ENCODE measurements around the gene NPNT. TPM values are rescaled to one million over a fixed set of nuclear protein-coding genes. Genes with fewer than 3 reads are reported as not detected.

The NPNT gene
- polyA plus RNA-seq, 1 donor, result 163 TPM

DNA sequence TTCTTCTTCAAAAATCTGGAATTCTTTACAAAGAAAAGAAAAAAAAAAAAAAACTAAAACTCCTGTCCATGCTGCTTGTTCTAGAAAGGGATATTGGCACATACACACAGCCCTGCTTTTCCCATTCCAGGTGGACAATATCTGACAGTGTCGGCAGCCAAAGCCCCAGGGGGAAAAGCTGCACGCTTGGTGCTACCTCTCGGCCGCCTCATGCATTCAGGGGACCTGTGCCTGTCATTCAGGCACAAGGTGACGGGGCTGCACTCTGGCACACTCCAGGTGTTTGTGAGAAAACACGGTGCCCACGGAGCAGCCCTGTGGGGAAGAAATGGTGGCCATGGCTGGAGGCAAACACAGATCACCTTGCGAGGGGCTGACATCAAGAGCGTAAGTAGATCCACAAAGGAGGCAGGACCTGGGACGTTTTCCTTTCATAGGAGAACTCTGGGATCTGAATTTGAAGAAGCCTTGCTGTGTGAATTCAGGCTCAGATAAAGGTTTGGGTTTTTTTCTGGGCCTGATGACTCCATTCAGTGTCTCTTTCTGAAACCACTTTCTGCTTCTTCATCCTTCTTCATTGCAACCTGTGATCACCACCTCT, 71.9 kb downstream of the NPNT start:
- H3K4me3 ChIP-seq (ENCODE audit: low read length), result no peak overlapping the region
- no peak overlapping the region for H3K27ac ChIP-seq (ENCODE audit: low read length)
- no CpG with 5 or more reads among the region's 10 CpGs for WGBS (ENCODE audit: insufficient coverage, low lambda C conversion rate)
- H3K27me3 ChIP-seq (ENCODE audit: control insufficient read depth, insufficient read depth, low read length), result no peaks in the 10 kb centered on the region
- no peaks in the 10 kb centered on the region for H3K9me3 ChIP-seq (ENCODE audit: control insufficient read depth, low read depth, low read length)
- H3K36me3 ChIP-seq (ENCODE audit: control insufficient read depth, insufficient read depth, low read length), result peaks cover 13% of the 10 kb centered on the region
- H3K4me1 ChIP-seq (ENCODE audit: control insufficient read depth, insufficient read depth, low read length), result peaks cover 6% of the 10 kb centered on the region
- DNase-seq, result no peak

DNA sequence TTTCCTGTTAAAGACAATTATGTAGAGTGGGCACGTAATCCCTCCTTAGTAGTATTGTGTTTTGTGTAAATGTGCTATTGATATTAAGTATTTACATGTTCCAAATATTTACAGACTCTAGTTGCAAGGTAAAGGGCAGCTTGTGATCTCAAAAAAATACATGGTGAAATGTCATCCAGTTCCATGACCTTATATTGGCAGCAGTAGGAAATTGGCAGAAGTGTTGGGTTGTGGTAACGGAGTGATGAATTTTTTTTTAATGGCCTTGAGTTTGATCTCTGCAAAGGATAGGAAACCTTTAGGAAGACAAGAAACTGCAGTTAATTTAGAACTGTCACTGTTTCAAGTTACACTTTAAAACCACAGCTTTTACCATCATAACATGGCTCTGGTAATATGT, 74.3 kb downstream of the NPNT start:
- H3K4me3 ChIP-seq (ENCODE audit: low read length), result no peak overlapping the region
- no peak for DNase-seq
- no peak overlapping the region for H3K27ac ChIP-seq (ENCODE audit: low read length)
- no peaks in the 10 kb centered on the region for H3K4me1 ChIP-seq (ENCODE audit: control insufficient read depth, insufficient read depth, low read length)
- H3K36me3 ChIP-seq (ENCODE audit: control insufficient read depth, insufficient read depth, low read length), result peaks cover 10% of the 10 kb centered on the region
- H3K27me3 ChIP-seq (ENCODE audit: control insufficient read depth, insufficient read depth, low read length), result no peaks in the 10 kb centered on the region
- H3K9me3 ChIP-seq (ENCODE audit: control insufficient read depth, low read depth, low read length), result no peaks in the 10 kb centered on the region
- WGBS (ENCODE audit: insufficient coverage, low lambda C conversion rate), result 67% methylated on average over 1 of the region's 2 CpGs

DNA sequence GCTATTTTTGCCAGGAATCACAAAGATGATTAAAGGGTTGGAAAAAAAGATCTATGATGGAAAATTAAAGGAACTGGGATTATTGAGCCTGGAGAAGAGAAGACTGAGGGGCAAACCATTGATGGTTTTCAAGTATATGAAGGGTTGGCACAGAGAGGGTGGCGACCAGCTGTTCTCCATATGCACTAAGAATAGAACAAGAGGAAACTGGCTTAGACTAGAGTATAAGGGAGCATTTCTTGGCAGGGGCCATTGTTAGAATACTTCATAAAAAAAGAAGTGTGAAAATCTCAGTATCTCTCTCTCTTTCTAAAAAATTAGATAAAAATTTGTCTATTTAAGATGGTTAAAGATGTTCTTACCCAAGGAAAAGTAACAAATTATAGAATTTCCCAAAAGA, 75.1 kb downstream of the NPNT start:
- WGBS (ENCODE audit: insufficient coverage, low lambda C conversion rate), result no CpG with 5 or more reads among the region's 1 CpG
- peaks cover 10% of the 10 kb centered on the region for H3K36me3 ChIP-seq (ENCODE audit: control insufficient read depth, insufficient read depth, low read length)
- H3K4me1 ChIP-seq (ENCODE audit: control insufficient read depth, insufficient read depth, low read length), result no peaks in the 10 kb centered on the region
- H3K4me3 ChIP-seq (ENCODE audit: low read length), result no peak overlapping the region
- no peaks in the 10 kb centered on the region for H3K9me3 ChIP-seq (ENCODE audit: control insufficient read depth, low read depth, low read length)
- H3K27ac ChIP-seq (ENCODE audit: low read length), result no peak overlapping the region
- no peaks in the 10 kb centered on the region for H3K27me3 ChIP-seq (ENCODE audit: control insufficient read depth, insufficient read depth, low read length)
- DNase-seq, result no peak

DNA sequence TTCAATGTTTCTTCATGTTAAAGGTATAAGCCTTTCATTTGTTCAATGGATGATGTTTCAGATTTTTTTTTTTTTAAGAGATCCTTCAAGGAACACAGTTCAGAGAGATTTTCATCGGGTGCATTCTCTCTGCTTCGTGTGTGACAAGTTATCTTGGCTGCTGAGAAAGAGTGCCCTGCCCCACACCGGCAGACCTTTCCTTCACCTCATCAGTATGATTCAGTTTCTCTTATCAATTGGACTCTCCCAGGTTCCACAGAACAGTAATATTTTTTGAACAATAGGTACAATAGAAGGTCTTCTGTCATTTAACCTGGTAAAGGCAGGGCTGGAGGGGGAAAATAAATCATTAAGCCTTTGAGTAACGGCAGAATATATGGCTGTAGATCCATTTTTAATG, 75.8 kb downstream of the NPNT start:
- Histone ChIP-seq H3K9me3 (ENCODE audit: control insufficient read depth, low read depth, low read length) (no peaks in the 10 kb centered on the region), H3K27ac (ENCODE audit: low read length) (peak overlapping the region; percentile 47), H3K4me1 (ENCODE audit: control insufficient read depth, insufficient read depth, low read length) (no peaks in the 10 kb centered on the region), H3K36me3 (ENCODE audit: control insufficient read depth, insufficient read depth, low read length) (peaks cover 10% of the 10 kb centered on the region), H3K27me3 (ENCODE audit: control insufficient read depth, insufficient read depth, low read length) (no peaks in the 10 kb centered on the region), H3K4me3 (ENCODE audit: low read length) (no peak overlapping the region)
- no CpG with 5 or more reads among the region's 4 CpGs for WGBS (ENCODE audit: insufficient coverage, low lambda C conversion rate)
- peak; percentile 41 to 77 for DNase-seq

DNA sequence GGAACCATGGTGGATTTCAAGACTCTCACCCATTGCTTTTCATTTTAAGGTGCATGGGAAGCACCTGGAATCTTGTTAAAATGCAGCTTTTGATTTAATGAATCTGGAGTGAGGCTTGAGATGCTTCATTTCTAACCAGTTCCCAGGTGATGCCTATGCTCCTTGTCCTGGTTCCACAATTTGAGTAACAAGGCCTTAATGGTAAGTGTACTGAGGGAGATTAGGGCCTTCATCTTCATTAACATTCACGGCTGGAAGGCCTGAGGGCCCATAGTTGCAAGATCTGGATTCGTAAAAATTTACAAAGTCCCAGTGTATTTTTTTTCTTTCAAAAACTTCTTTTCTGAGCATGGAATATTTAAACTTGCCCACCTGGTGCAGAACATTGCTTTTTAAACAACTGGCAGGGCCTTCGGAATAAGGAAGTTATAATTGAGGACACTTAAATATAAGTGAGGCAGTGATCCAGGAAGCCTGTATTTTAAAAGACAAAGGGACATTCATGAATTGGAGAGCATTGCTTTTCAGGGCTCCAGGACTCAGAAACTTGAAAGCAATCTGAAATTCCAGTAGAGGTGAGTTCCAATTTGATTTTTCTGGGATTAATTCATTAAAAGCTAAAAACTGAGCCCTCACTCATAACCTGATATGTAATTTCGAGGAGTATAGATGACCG, 77.8 kb downstream of the NPNT start:
- H3K4me3 ChIP-seq (ENCODE audit: low read length), result no peak overlapping the region
- H3K36me3 ChIP-seq (ENCODE audit: control insufficient read depth, insufficient read depth, low read length), result peaks cover 6% of the 10 kb centered on the region
- WGBS (ENCODE audit: insufficient coverage, low lambda C conversion rate), result no CpG with 5 or more reads among the region's 5 CpGs
- no peaks in the 10 kb centered on the region for H3K27me3 ChIP-seq (ENCODE audit: control insufficient read depth, insufficient read depth, low read length)
- H3K4me1 ChIP-seq (ENCODE audit: control insufficient read depth, insufficient read depth, low read length), result no peaks in the 10 kb centered on the region
- no peaks in the 10 kb centered on the region for H3K9me3 ChIP-seq (ENCODE audit: control insufficient read depth, low read depth, low read length)
- no peak for DNase-seq
- no peak overlapping the region for H3K27ac ChIP-seq (ENCODE audit: low read length)

DNA sequence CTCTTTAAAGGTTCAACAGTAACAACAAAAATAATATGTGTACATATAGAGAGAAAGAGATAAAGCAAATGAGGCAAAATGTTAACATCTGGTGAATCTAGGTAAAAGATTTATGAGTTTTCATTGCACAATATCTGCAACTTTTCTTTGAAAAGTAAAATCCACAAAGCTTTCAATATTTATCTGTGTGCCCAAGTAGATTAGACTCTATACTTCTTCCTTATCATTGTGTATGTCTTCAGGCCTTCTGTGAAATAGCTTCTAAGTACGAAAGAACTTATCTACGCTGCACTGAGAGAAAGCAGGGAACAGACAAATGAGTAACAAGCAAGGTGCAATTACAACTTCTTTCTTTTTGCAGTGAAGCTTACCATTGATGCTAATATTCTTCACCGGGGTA, 81.6 kb downstream of the NPNT start:
- Histone ChIP-seq H3K9me3 (ENCODE audit: control insufficient read depth, low read depth, low read length) (no peaks in the 10 kb centered on the region), H3K27ac (ENCODE audit: low read length) (no peak overlapping the region), H3K36me3 (ENCODE audit: control insufficient read depth, insufficient read depth, low read length) (no peaks in the 10 kb centered on the region), H3K27me3 (ENCODE audit: control insufficient read depth, insufficient read depth, low read length) (no peaks in the 10 kb centered on the region), H3K4me3 (ENCODE audit: low read length) (no peak overlapping the region), H3K4me1 (ENCODE audit: control insufficient read depth, insufficient read depth, low read length) (no peaks in the 10 kb centered on the region)
- peak in 1 of 2 donors; percentile 37 for DNase-seq
- whole genome bisulfite sequencing (ENCODE audit: insufficient coverage, low lambda C conversion rate), result no CpG with 5 or more reads among the region's 3 CpGs

DNA sequence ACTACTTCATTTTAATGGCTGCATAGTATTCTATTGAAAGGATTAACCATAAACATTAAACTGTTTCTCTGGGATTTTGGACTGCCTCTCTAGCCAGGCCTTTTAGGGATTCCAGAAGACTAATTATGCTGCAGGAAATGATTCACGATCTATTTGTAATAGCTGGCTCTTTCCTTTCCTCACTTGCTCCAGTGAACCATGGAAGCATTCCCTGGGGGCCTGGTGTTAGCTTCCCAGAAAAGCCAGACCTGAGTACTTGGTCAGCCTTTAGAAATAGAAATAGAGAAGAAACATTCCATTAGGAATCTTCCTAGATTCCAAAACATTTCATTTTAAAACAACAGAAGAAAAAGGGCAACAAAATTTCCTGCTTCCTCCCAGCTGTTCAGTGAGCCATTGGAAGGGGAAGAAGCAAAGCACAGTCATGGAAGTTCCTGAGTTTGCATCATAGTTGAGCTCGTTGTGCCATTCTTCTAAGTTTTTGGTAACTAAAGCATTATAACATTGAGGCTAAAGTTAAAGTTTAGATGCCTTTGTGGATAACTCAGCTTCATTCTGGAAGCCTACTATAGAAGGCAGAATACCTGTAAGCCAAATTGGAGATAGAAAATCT, 83.5 kb downstream of the NPNT start:
- H3K4me3 ChIP-seq (ENCODE audit: low read length), result no peak overlapping the region
- H3K36me3 ChIP-seq (ENCODE audit: control insufficient read depth, insufficient read depth, low read length), result no peaks in the 10 kb centered on the region
- WGBS (ENCODE audit: insufficient coverage, low lambda C conversion rate), result no CpG with 5 or more reads among the region's 2 CpGs
- DNase-seq, result no peak
- no peak overlapping the region for H3K27ac ChIP-seq (ENCODE audit: low read length)
- H3K4me1 ChIP-seq (ENCODE audit: control insufficient read depth, insufficient read depth, low read length), result no peaks in the 10 kb centered on the region
- no peaks in the 10 kb centered on the region for H3K9me3 ChIP-seq (ENCODE audit: control insufficient read depth, low read depth, low read length)
- H3K27me3 ChIP-seq (ENCODE audit: control insufficient read depth, insufficient read depth, low read length), result no peaks in the 10 kb centered on the region

DNA sequence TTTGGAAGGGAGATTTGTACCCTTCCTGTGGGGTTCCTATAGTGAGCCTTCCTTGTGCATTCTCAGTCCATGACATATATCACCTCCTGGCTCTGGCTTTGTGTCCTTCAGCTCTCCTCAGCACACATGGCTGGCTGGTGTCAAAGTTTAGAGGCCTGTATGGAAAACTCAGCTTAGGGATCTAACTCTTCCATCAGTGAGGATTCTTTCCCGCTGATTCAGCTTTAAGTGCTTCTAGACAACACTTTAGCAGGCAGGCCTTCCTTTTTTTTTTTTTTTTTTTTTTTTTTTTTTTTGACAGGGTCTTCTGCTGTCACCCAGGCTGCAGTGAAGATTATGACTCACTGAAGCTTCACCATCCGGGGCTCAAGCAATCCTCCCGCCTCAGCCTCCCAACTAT, 84.2 kb downstream of the NPNT start:
- no peak for DNase-seq
- whole genome bisulfite sequencing (ENCODE audit: insufficient coverage, low lambda C conversion rate), result no CpG with 5 or more reads among the region's 3 CpGs
- Histone ChIP-seq H3K27ac (ENCODE audit: low read length) (no peak overlapping the region), H3K4me3 (ENCODE audit: low read length) (no peak overlapping the region), H3K4me1 (ENCODE audit: control insufficient read depth, insufficient read depth, low read length) (no peaks in the 10 kb centered on the region), H3K9me3 (ENCODE audit: control insufficient read depth, low read depth, low read length) (no peaks in the 10 kb centered on the region), H3K36me3 (ENCODE audit: control insufficient read depth, insufficient read depth, low read length) (no peaks in the 10 kb centered on the region), H3K27me3 (ENCODE audit: control insufficient read depth, insufficient read depth, low read length) (no peaks in the 10 kb centered on the region)

DNA sequence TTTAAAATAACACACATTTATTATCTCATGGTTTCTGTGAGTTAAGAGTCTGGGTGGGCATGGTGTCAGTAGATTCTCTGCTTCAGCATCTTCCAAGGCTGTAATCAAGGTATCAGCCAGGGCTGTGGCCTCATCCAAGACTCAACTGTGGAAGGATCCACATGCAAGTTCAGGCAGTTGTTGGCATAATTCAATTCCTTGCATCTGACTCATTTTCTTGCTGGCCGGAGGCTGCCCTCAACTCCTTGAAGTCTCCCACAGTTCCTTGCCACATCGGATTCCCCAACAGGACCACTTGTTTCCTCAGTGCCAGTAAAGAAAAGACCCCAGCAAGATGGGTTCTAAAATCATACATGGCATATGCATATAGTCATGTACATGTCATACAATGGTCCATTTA, 93.4 kb downstream of the NPNT start:
- no peaks in the 10 kb centered on the region for H3K4me1 ChIP-seq (ENCODE audit: control insufficient read depth, insufficient read depth, low read length)
- H3K4me3 ChIP-seq (ENCODE audit: low read length), result no peak overlapping the region
- no CpG with 5 or more reads among the region's 2 CpGs for WGBS (ENCODE audit: insufficient coverage, low lambda C conversion rate)
- no peaks in the 10 kb centered on the region for H3K27me3 ChIP-seq (ENCODE audit: control insufficient read depth, insufficient read depth, low read length)
- no peak for DNase-seq
- no peak overlapping the region for H3K27ac ChIP-seq (ENCODE audit: low read length)
- no peaks in the 10 kb centered on the region for H3K9me3 ChIP-seq (ENCODE audit: control insufficient read depth, low read depth, low read length)
- no peaks in the 10 kb centered on the region for H3K36me3 ChIP-seq (ENCODE audit: control insufficient read depth, insufficient read depth, low read length)

DNA sequence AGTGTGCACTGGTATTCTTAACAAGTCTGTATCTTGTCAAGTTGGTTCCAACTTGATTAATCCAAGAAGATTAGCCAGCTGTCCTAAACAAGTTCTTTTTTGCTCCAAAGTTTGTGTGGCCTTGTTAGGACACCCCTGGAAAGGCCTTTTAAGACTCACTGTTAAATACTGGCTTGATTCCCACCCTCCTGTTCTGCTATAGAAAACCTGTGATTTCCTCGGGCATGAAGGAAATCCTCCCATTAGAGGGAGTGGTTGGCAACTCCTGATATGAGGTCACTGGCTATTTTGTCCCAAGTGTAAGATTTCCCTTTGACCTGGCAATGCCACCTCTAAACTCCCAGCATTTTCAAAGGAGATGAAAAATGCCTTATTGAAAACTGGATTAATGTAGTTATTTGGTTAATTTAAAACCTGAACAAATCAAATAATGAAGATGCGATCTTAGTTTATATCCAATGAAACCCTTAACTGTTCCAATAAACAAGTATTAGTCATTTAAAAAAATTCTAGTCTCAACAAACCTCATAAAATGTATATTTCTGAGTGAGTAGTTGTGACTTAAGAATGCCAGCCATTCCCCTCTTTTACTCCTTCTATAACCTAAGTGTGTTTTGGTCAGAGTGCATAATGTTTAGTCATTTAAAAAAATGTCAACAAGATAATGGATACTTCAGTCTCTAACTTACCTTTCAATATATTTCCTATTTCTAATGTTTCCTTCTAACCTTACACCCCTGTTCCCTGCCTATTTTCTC, 94.4 kb downstream of the NPNT start:
- Histone ChIP-seq H3K27me3 (ENCODE audit: control insufficient read depth, insufficient read depth, low read length) (no peaks in the 10 kb centered on the region), H3K27ac (ENCODE audit: low read length) (no peak overlapping the region), H3K9me3 (ENCODE audit: control insufficient read depth, low read depth, low read length) (no peaks in the 10 kb centered on the region), H3K4me1 (ENCODE audit: control insufficient read depth, insufficient read depth, low read length) (no peaks in the 10 kb centered on the region), H3K4me3 (ENCODE audit: low read length) (no peak overlapping the region), H3K36me3 (ENCODE audit: control insufficient read depth, insufficient read depth, low read length) (no peaks in the 10 kb centered on the region)
- DNase-seq, result no peak
- 100% methylated on average over 1 of the region's 2 CpGs for whole genome bisulfite sequencing (ENCODE audit: insufficient coverage, low lambda C conversion rate)
